ENCODE data around the gene HSPA12B. TPM values are rescaled to one million over a fixed set of nuclear protein-coding genes. Genes with fewer than 3 reads are reported as not detected.

HSPA12B gene
- total RNA-seq, 1 experiment from 2014 or later: 2.7 TPM

GRCh38 chr20:3758566-3758965 lies 26.1 kb downstream of the HSPA12B start:
- H3K27me3 ChIP-seq (ENCODE audit: insufficient read depth, low read length): no peaks in the 10 kb centered on the region
- H4K5ac ChIP-seq (ENCODE audit: insufficient read length, low read depth, low read length): no peak overlapping the region
- no peaks in the 10 kb centered on the region for H4K20me1 ChIP-seq (ENCODE audit: control insufficient read depth, insufficient read depth, insufficient read length)
- H3K36me3 Mint-ChIP-seq (ENCODE audit: insufficient read depth in 1 of 3, low read depth in 3 of 3): peaks cover 20 to 37% (median 29%) of the 10 kb centered on the region in 3 experiments; a peak in 6 of 7 replicates
- no peak overlapping the region for H2BK12ac ChIP-seq (ENCODE audit: insufficient read length, low read depth, low read length)
- no peaks in the 10 kb centered on the region for H3K9me3 ChIP-seq (ENCODE audit: control insufficient read depth, low read depth, low read length)
- no peak overlapping the region for H2BK120ac ChIP-seq (ENCODE audit: low read depth, low read length, poor library complexity, severe bottlenecking)
- H2BK5ac ChIP-seq (ENCODE audit: insufficient read length, low read length): no peak overlapping the region
- no peak overlapping the region for H2BK15ac ChIP-seq (ENCODE audit: low read depth, low read length)
- no peak overlapping the region for H3K4me2 ChIP-seq (ENCODE audit: insufficient read depth, insufficient read length, low read length)
- no peak overlapping the region for H2BK20ac ChIP-seq (ENCODE audit: low read depth, low read length, poor library complexity, severe bottlenecking)
- no peak for TF ChIP-seq CTCF (conservative IDR thresholded peaks at IDR 0.05)
- H3T11ph ChIP-seq (ENCODE audit: low read length): no peak overlapping the region
- H4K8ac ChIP-seq (replicated peaks; ENCODE audit: insufficient read length, low read depth, low read length): no peak overlapping the region
- no CpG with 5 or more reads among the region's 11 CpGs for WGBS (ENCODE audit: extremely low coverage, insufficient read length, low lambda C conversion rate)
- H3K4ac ChIP-seq (ENCODE audit: low read depth, low read length): no peak overlapping the region
- no peak overlapping the region for H3K23ac ChIP-seq (ENCODE audit: insufficient read length, low read depth, low read length)
- no peak overlapping the region for H2AFZ ChIP-seq (ENCODE audit: low read length)
- H3K4me1 Mint-ChIP-seq: peaks cover 0 to 6% of the 10 kb centered on the region in 2 experiments; a peak in 3 of 4 replicates
- no peak overlapping the region for H3K56ac ChIP-seq (ENCODE audit: insufficient read length, low read depth, low read length)
- H3K27ac ChIP-seq (ENCODE audit: insufficient read length, low read depth, low read length): no peak overlapping the region
- no peak overlapping the region for H2AK5ac ChIP-seq (ENCODE audit: insufficient read length, low read length)
- no peak for DNase-seq
- H3K27ac Mint-ChIP-seq: no peak overlapping the region
- no peak overlapping the region for H3K18ac ChIP-seq (ENCODE audit: insufficient read length, low read depth, low read length)
- no peaks in the 10 kb centered on the region for H3K9me3 Mint-ChIP-seq
- no peaks in the 10 kb centered on the region for H3K27me3 Mint-ChIP-seq (ENCODE audit: low read depth)
- H3K14ac ChIP-seq (ENCODE audit: insufficient read depth, low read length): no peak overlapping the region
- H3K4me1 ChIP-seq (ENCODE audit: insufficient read depth, low read length): no peaks in the 10 kb centered on the region
- H3K9ac ChIP-seq (ENCODE audit: extremely low read depth, insufficient read length, low read length): no peak overlapping the region
- no peak overlapping the region for H4K91ac ChIP-seq (ENCODE audit: insufficient read length, low read depth, low read length)
- H3K4me3 Mint-ChIP-seq: no peak overlapping the region
- peaks cover 3% of the 10 kb centered on the region for H3K79me1 ChIP-seq (ENCODE audit: insufficient read depth, low read depth, low read length, poor library complexity, severe bottlenecking)
- no peaks in the 10 kb centered on the region for H3K79me2 ChIP-seq (ENCODE audit: insufficient read depth, low read length)
- H3K23me2 ChIP-seq (ENCODE audit: insufficient read length, low read depth, low read length, poor library complexity, severe bottlenecking): no peaks in the 10 kb centered on the region

Measured in H9 (cell line).